SK-N-SH (cell line): Measurements from ENCODE around the gene CEP152.

Experiments used
- GABPA ChIP-seq: IDR thresholded peaks from 2 replicates; pipeline ENCODE4 v1.4.0; 2012; ENCODE audit warnings: low read depth, mild to moderate bottlenecking
- TF ChIP-seq, protein P1 (sequence below): fragments of 200-600 bp; sonication (generic); IDR thresholded peaks from 2 replicates; pipeline ENCODE4 v1.6.1; 2017; ENCODE audit warnings: antibody characterized with exemption, mild to moderate bottlenecking, moderate library complexity

DNA sequence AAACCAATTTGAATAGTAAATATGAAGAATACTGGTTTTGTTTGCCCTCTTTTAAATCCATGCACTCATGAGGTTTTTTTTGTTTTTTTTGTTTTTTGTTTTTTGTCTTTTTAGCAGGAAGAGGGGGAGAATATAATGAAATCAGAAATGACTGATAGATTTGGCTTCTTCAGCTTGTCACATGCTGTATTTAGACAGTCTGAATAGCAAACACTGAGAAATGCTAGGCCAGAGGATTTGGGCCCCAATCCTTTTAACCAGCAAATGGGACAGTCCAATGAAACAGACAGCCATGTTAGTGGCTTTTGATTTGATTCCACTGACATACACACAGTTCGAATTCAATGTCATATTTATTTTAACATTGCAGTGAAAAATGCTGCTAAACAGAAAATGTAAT, 14.2 kb upstream of the CEP152 start:
- TF ChIP-seq, protein P1, sequence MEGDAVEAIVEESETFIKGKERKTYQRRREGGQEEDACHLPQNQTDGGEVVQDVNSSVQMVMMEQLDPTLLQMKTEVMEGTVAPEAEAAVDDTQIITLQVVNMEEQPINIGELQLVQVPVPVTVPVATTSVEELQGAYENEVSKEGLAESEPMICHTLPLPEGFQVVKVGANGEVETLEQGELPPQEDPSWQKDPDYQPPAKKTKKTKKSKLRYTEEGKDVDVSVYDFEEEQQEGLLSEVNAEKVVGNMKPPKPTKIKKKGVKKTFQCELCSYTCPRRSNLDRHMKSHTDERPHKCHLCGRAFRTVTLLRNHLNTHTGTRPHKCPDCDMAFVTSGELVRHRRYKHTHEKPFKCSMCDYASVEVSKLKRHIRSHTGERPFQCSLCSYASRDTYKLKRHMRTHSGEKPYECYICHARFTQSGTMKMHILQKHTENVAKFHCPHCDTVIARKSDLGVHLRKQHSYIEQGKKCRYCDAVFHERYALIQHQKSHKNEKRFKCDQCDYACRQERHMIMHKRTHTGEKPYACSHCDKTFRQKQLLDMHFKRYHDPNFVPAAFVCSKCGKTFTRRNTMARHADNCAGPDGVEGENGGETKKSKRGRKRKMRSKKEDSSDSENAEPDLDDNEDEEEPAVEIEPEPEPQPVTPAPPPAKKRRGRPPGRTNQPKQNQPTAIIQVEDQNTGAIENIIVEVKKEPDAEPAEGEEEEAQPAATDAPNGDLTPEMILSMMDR = no peak
- no peak for TF ChIP-seq GABPA
